Brain microvascular endothelial cell (primary cell): ENCODE data around the gene RTKN.

Experiments used
- DNase-seq: peaks from one replicate; pipeline ENCODE4 v3.0.0-alpha.2; 2020
- H3K27ac ChIP-seq: fragments of 250-450 bp; sonication (Bioruptor Pico); 2 replicates; pipeline ENCODE4 v1.5.1; 2020; ENCODE audit warnings: mild to moderate bottlenecking, moderate library complexity
- H3K27me3 ChIP-seq: fragments of 250-450 bp; sonication (Bioruptor Pico); replicated peaks from 2 replicates; pipeline ENCODE4 v1.5.1; 2020; ENCODE audit warnings: mild to moderate bottlenecking
- H3K36me3 ChIP-seq: fragments of 250-450 bp; sonication (Bioruptor Pico); replicated peaks from 2 replicates; pipeline ENCODE4 v1.5.1; 2020; ENCODE audit warnings: mild to moderate bottlenecking
- H3K4me3 ChIP-seq: 2 replicates; pipeline ENCODE4 v1.5.1; 2011; ENCODE audit warnings: low read depth, mild to moderate bottlenecking, control low read depth, low read length, moderate library complexity
- CTCF ChIP-seq: IDR thresholded peaks from 2 replicates; pipeline ENCODE4 v1.5.1; 2011; ENCODE audit warnings: low read depth, mild to moderate bottlenecking, moderate library complexity, low read length, control low read depth, inconsistent platforms; ENCODE audit errors: missing control alignments
- in situ Hi-C: cut with HindIII; loops from 2 replicates; pipeline ENCODE4 v1.10.0; 2017; ENCODE audit warnings: low sequenced_read_pairs, low pct_ligation_motif_present

RTKN gene

GRCh38 chr2:74391580-74392448 lies 49.9 kb downstream of the RTKN start:
- Histone ChIP-seq H3K27ac (peak overlapping the region; percentile 99), H3K36me3 (no peaks in the 10 kb centered on the region), H3K27me3 (no peaks in the 10 kb centered on the region), H3K4me3 (peak overlapping the region; percentile 85)
- TF ChIP-seq CTCF, result peak; percentile 99
- peak; percentile 74 for DNase-seq
- in situ Hi-C loops, result no loop called here

GRCh38 chr2:74391209-74391579 lies 50.5 kb downstream of the RTKN start:
- TF ChIP-seq CTCF, result no peak
- Histone ChIP-seq H3K4me3 (peak overlapping the region; percentile 85), H3K27me3 (no peaks in the 10 kb centered on the region), H3K27ac (peak overlapping the region; percentile 99), H3K36me3 (no peaks in the 10 kb centered on the region)
- no peak for DNase-seq
- in situ Hi-C loops, result no loop called here

- no peak for DNase-seq
- Histone ChIP-seq H3K4me3 (peak overlapping the region; percentile 85), H3K27ac (no peak overlapping the region), H3K36me3 (no peaks in the 10 kb centered on the region), H3K27me3 (no peaks in the 10 kb centered on the region)
- TF ChIP-seq CTCF, result no peak
- in situ Hi-C loops, result no loop called here
Observed at GRCh38 chr2:74390606-74391005, 51.1 kb downstream of the RTKN start.

GRCh38 chr2:74387346-74387745 lies 54.4 kb downstream of the RTKN start:
- no peaks in the 10 kb centered on the region for H3K27me3 ChIP-seq
- peak; percentile 27 for DNase-seq
- no peak overlapping the region for H3K27ac ChIP-seq
- in situ Hi-C loops, result no loop called here
- H3K4me3 ChIP-seq, result no peak overlapping the region
- peaks cover 2% of the 10 kb centered on the region for H3K36me3 ChIP-seq
- TF ChIP-seq CTCF, result no peak

- Histone ChIP-seq H3K27me3 (no peaks in the 10 kb centered on the region), H3K27ac (no peak overlapping the region), H3K36me3 (peaks cover 2% of the 10 kb centered on the region), H3K4me3 (no peak overlapping the region)
- no peak for TF ChIP-seq CTCF
- in situ Hi-C loops, result no loop called here
- DNase-seq, result no peak
Observed at GRCh38 chr2:74385396-74385795, 56.3 kb downstream of the RTKN start.

- in situ Hi-C loops, result no loop called here
- DNase-seq, result no peak
- Histone ChIP-seq H3K4me3 (no peak overlapping the region), H3K27ac (no peak overlapping the region), H3K36me3 (peaks cover 2% of the 10 kb centered on the region), H3K27me3 (no peaks in the 10 kb centered on the region)
- no peak for TF ChIP-seq CTCF
Observed at GRCh38 chr2:74384051-74384450, 57.7 kb downstream of the RTKN start.
